ENCODE data around the gene GP1BA. TPM values are rescaled to one million over a fixed set of nuclear protein-coding genes. Genes with fewer than 3 reads are reported as not detected.

GP1BA gene
- total RNA-seq, 1 donor from 2014 or later = 0.55 TPM

GRCh38 chr17:4947411-4948165 lies 15.5 kb downstream of the GP1BA start:
- peak; percentile 52 for ATAC-seq
- DNase-seq = peak; percentile 88
- Histone ChIP-seq H3K27me3 (no peaks in the 10 kb centered on the region), H3K36me3 (peaks cover 41% of the 10 kb centered on the region), H3K4me3 (peak overlapping the region; percentile 99), H3K9me3 (no peaks in the 10 kb centered on the region), H3K4me1 (peaks cover 54% of the 10 kb centered on the region), H3K27ac (peak overlapping the region; percentile 97)
- intact Hi-C loops (cut with DNase I) = no loop called here
- TF ChIP-seq CTCF (IDR thresholded peaks at IDR 0.05) = no peak

- Histone ChIP-seq H3K36me3 (peaks cover 33% of the 10 kb centered on the region), H3K4me3 (peak within 1 kb of the TSS; percentile 99), H3K27ac (peak within 1 kb of the TSS; percentile 97), H3K4me1 (peaks cover 46% of the 10 kb centered on the region), H3K27me3 (no peaks in the 10 kb centered on the region), H3K9me3 (no peaks in the 10 kb centered on the region)
- no peak for TF ChIP-seq CTCF (IDR thresholded peaks at IDR 0.05)
- DNase-seq (peak; percentile 95), ATAC-seq (peak; percentile 80)
- intact Hi-C loops (cut with DNase I) = no loop called here
Observed at GRCh38 chr17:4948166-4948930, 16.3 kb downstream of the GP1BA start, which contains the start of gene PFN1. Gene PFN1, minus strand, starts transcription at chr17:4948530. Its CDS starts 136 bp downstream, at chr17:4948394.

GRCh38 chr17:4948931-4949320 lies 16.8 kb downstream of the GP1BA start:
- Histone ChIP-seq H3K4me1 (peaks cover 46% of the 10 kb centered on the region), H3K36me3 (peaks cover 27% of the 10 kb centered on the region), H3K9me3 (no peaks in the 10 kb centered on the region), H3K27ac (peak overlapping the region; percentile 97), H3K27me3 (no peaks in the 10 kb centered on the region), H3K4me3 (peak overlapping the region; percentile 99)
- ATAC-seq (peak; percentile 80), DNase-seq (peak; percentile 94)
- TF ChIP-seq CTCF (IDR thresholded peaks at IDR 0.05) = no peak
- intact Hi-C loops (cut with DNase I) = no loop called here

GRCh38 chr17:4949321-4950074 lies 17.4 kb downstream of the GP1BA start:
- ATAC-seq = peak; percentile 67
- Histone ChIP-seq H3K27ac (peak overlapping the region; percentile 97), H3K4me1 (peaks cover 40% of the 10 kb centered on the region), H3K9me3 (no peaks in the 10 kb centered on the region), H3K27me3 (no peaks in the 10 kb centered on the region), H3K4me3 (peak overlapping the region; percentile 99), H3K36me3 (peaks cover 23% of the 10 kb centered on the region)
- peak; percentile 94 for DNase-seq
- no peak for TF ChIP-seq CTCF (IDR thresholded peaks at IDR 0.05)
- intact Hi-C loops (cut with DNase I) = no loop called here

- peaks cover 33% of the 10 kb centered on the region for H3K4me1 ChIP-seq
- H3K27ac ChIP-seq = peak overlapping the region; percentile 97
- peak; percentile 85 for DNase-seq
- no peak for TF ChIP-seq CTCF (IDR thresholded peaks at IDR 0.05)
- no peaks in the 10 kb centered on the region for H3K9me3 ChIP-seq
- peaks cover 16% of the 10 kb centered on the region for H3K36me3 ChIP-seq
- H3K4me3 ChIP-seq = peak overlapping the region; percentile 99
- ATAC-seq = no peak
- H3K27me3 ChIP-seq = no peaks in the 10 kb centered on the region
- intact Hi-C loops (cut with DNase I) = no loop called here
Observed at GRCh38 chr17:4950075-4950745, 18.1 kb downstream of the GP1BA start.

All from upper lobe of right lung (tissue), 1 donor.